Measurements from ENCODE around the gene MYMX. TPM values are rescaled to one million over a fixed set of nuclear protein-coding genes. Genes with fewer than 3 reads are reported as not detected.
A peak's percentile ranks its signal among the peaks of the same experiment; 100 is the strongest.

The MYMX gene
- polyA plus RNA-seq, 1 donor from 2014 or later: not detected

DNA sequence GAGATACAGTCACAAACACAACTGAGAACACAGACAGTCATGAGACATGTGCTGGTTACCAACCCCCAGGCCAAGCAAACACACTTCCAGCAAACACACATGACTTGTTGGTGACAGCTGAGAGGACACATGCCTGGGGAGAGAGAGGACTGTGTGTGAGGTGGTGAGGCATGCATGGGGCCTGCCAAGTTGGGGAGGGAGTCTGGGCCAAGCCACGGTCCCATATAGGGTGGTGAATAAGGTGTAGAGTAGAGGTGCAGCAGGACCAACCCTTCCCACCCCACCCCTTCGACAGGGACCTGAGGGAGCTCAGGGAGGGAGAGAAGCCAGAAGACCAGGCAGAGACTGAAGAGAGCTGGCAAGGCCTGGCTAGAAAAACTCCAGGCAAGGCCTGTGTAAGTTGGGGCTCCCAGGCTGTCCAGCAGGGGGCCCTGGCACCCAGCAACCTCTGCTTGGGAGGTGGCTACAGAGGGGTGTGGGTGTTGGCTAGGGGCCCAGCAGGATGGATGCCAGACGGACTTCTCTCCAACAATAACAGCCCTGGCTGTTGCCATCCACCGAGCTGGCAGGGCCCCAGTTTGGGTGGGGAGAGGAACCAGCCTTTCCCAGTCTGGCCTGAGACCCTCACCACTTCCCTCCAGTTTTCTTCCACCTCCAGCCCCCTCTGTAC is 4.7 kb downstream of the MYMX start:
- peak overlapping the region in 2 of 3 donors; percentile 69 to 72 for H3K27ac Mint-ChIP-seq
- no peaks in the 10 kb centered on the region for H3K36me3 Mint-ChIP-seq
- peak overlapping the region in 2 of 4 donors; percentile 27 to 83 for H3K4me3 Mint-ChIP-seq
- no peaks in the 10 kb centered on the region for H3K9me3 Mint-ChIP-seq
- H3K27me3 Mint-ChIP-seq: peaks cover 3% of the 10 kb centered on the region
- H3K4me1 Mint-ChIP-seq: peaks cover 6 to 28% (median 22%) of the 10 kb centered on the region in 3 donors

DNA sequence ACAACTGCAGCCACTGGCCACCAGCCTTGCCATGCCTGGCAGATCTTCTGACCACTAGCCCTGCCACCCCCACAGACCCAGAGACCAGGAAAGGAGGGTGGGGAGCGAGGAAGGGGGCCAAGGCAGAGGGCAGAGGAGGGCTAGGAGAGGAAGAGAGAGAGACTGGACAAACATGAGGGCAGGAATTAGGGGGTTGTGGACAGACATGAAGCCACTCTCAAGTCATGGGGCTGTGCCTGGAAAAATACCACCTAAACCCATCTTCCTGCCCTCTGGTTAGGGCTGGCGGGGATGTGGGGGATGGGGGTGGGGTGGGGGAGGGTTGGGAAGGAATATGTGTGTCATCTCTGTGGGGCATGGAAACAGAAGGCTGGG is 5.2 kb downstream of the MYMX start:
- peaks cover 6 to 28% (median 22%) of the 10 kb centered on the region in 3 donors for H3K4me1 Mint-ChIP-seq
- H3K27me3 Mint-ChIP-seq: peaks cover 3% of the 10 kb centered on the region
- H3K4me3 Mint-ChIP-seq: peak overlapping the region in 1 of 4 donors; percentile 83
- no peaks in the 10 kb centered on the region for H3K9me3 Mint-ChIP-seq
- no peaks in the 10 kb centered on the region for H3K36me3 Mint-ChIP-seq
- H3K27ac Mint-ChIP-seq: peak overlapping the region in 1 of 3 donors; percentile 72

DNA sequence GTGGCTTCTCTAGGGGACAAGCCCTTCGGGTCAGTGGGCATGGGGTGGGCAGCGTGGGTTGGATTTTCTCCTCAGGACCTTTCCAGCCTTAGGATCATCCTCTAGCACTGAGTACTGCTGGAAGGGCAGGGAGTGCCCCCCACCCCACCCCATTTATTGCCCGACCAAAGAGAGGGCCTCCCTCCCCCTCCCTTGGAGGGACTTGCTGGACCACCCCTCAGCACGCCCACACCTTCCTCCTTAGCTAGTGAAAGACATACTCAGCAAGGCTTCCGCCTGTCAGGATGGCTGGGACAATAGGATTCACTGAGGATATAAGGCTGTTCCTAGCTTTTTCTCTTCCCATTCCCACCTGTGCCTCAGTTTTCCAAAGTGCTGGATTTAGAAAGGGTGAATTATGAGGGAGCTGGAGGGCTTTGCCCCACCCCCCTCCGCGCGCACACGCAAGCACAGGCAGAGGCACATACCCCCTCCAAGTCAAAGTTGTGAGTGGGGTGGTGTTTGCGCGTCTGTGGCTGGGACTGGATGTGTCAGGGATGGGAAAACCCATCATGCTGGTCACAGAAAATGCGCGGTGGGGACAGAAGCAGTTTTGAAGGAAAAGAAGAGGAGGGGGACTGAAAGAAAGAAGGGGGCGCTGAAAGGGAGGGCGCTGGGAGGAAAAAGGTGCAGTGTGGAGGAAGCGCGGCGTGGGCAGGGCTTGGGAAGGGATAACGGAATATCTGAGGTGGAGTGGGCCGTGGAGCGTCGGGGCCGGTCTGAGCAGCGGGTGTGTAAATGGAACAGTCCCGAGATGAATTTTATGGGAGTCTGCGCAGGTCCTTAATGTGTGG is 6.0 kb downstream of the MYMX start:
- Mint-ChIP-seq H3K36me3 (no peaks in the 10 kb centered on the region), H3K4me3 (peak overlapping the region; percentile 80 to 93 (median 86)), H3K4me1 (peaks cover 6 to 28% (median 22%) of the 10 kb centered on the region in 3 donors), H3K27me3 (peaks cover 3% of the 10 kb centered on the region), H3K9me3 (no peaks in the 10 kb centered on the region), H3K27ac (peak overlapping the region in 1 of 3 donors; percentile 56)

DNA sequence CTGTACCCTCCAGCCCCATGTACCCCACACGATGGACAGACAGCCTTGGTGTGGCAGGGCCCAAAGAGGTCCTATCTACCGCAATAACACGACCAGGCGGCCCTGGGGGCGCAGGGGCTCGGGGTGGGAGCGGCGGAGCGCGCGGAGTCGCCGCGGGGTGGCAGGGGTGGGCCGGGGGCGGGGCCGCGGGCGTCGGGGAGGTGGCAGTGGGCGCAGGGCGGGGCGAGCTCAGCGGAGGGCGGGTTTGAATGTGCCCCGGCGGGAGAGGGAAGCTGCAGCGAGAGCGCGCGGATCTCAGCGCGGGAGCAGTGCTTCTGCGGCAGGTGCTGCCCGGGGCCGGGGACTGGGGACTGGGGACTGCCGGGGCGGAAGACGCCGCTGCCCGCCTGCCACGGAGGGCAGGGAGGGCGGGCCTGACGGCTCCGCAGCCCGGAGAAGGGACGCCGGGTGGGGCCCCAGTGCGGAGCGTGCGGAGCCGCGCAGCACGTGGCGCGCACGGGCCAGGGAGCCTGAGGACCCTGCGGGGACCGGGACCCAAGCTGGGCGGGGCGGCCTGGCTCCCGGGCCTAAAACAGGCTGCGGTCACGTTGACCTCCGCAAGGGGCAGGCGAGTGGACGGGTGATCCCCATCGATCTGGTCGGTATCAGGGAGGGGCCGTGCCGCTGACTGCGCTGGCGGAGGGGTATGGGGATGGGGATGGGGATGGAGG is 6.7 kb downstream of the MYMX start, which contains the start of gene SLC29A1:
SLC29A1 (plus strand) TSS at position 277 of the 710 bp plus-strand sequence. CDS start 3,719 bp downstream, outside the sequence.
- peaks cover 3% of the 10 kb centered on the region for H3K27me3 Mint-ChIP-seq

DNA sequence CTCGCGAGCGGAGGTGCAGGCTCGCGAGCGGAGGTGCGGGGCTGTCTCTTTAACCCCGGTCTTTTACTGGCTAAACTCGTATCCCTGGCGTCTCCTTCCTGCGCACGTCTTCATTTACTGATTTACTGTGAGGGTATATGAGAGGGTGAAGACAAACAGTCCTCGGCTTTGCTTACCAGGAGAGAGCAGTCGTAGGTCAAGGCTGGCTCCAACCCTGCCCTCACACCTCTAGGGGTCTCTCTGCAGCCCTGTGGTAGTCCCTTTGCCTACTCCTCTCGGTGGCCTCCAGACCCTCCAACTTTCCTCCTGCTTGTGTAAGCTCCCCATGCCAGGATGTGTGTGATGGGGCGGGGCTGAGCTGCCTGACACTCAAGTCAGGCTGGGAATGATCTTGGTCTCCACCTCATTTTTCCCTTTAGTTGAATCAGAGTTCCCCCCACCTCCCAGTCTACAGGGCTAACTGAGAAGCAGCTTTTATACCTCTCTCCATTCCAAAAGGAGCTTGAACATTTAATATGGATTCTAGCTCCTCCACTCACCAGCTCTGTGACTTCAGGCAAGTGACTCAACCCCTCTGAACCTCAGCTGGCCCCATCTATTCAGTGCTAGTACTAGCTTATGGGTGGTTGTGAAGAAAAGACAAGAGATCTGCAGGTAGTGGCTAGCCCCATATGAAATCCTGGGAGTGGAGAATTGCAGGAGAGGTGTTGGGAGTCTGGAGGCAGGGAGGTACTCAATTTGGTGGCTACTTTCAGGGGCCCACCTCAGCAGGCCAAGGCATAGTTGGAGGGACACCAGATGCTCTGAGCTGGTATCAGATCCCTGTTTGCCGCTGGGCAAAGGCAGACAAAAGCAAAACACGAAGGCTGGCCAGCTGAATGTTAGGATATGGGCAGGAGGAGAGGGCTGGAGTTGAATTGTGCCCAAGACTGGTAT is 7.6 kb downstream of the MYMX start:
- H3K27me3 Mint-ChIP-seq: peaks cover 3% of the 10 kb centered on the region
- H3K4me1 Mint-ChIP-seq: peaks cover 0 to 19% (median 13%) of the 10 kb centered on the region in 3 donors
- H3K36me3 Mint-ChIP-seq: no peaks in the 10 kb centered on the region
- no peaks in the 10 kb centered on the region for H3K9me3 Mint-ChIP-seq
- H3K4me3 Mint-ChIP-seq: peak overlapping the region; percentile 80 to 93 (median 86)
- peak overlapping the region in 1 of 3 donors; percentile 22 for H3K27ac Mint-ChIP-seq

More for the DNA sequence above, 6.7 kb downstream of the MYMX start, which contains the start of gene SLC29A1:
- Mint-ChIP-seq H3K4me1 (peaks cover 2 to 23% (median 17%) of the 10 kb centered on the region in 3 donors), H3K36me3 (no peaks in the 10 kb centered on the region), H3K27ac (peak within 1 kb of the TSS in 1 of 3 donors; percentile 56), H3K9me3 (no peaks in the 10 kb centered on the region), H3K4me3 (peak within 1 kb of the TSS; percentile 80 to 93 (median 86))

DNA sequence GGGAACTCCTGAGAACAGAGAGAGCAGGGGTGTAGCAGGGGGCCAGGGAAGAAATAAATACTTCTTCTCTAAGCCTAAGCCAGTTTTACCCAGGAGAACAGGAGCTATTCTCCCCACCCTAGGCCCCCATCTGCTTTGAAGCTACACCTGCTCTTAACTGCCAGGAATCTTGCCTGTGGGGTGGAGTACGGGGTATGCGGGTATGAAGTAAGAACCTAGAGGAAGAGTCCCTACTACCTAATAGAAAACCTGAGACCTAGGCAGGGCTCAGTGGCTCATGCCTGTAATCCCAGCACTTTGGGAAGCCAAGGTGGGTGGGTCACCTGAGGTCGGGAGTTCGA is 8.2 kb downstream of the MYMX start:
- Mint-ChIP-seq H3K9me3 (no peaks in the 10 kb centered on the region), H3K27ac (peak overlapping the region in 1 of 3 donors; percentile 22), H3K36me3 (no peaks in the 10 kb centered on the region), H3K27me3 (peaks cover 3% of the 10 kb centered on the region), H3K4me1 (peaks cover 0 to 17% (median 11%) of the 10 kb centered on the region in 3 donors), H3K4me3 (peak overlapping the region in 2 of 4 donors; percentile 81 to 93)

DNA sequence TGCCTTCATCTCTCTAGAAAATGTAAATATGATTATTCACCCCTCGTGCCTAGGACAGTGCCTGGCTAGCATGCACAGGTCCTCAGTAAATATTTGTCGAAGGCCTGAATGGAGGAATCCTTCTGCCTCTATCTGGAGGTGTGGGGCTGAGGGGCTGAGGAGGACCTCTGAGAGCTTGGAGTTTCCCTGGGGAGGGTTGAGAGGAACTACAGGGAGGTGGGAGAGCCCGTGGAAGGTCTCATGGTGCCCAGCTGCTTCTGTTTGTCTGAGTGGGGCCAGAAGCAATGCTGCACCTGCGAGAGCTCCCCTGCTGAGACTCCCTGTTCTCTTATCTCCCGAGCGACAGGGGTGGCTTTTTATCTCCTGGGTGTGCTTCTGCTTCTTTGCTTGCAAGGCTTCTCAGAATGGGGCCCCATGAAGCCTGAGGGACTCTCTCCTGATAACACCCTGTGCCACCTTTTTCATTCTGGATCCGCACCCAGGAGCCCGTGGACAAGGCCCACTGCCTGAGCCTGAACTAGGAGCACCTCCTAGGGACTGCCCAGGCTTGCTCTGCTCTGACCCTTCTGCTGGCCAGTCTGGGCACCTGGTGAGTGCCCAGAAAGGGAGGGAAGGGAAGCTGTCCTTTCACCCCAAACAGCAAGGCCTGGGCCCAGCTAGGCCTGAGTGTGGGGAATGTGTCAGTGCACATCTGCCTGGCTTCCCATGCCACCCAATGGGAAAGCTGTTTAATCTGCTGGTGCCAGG is 9.0 kb downstream of the MYMX start:
- Mint-ChIP-seq H3K4me3 (no peak overlapping the region), H3K36me3 (peaks cover 1% of the 10 kb centered on the region), H3K27ac (no peak overlapping the region), H3K9me3 (no peaks in the 10 kb centered on the region), H3K4me1 (peaks cover 0 to 15% (median 11%) of the 10 kb centered on the region in 3 donors), H3K27me3 (peaks cover 3% of the 10 kb centered on the region)

DNA sequence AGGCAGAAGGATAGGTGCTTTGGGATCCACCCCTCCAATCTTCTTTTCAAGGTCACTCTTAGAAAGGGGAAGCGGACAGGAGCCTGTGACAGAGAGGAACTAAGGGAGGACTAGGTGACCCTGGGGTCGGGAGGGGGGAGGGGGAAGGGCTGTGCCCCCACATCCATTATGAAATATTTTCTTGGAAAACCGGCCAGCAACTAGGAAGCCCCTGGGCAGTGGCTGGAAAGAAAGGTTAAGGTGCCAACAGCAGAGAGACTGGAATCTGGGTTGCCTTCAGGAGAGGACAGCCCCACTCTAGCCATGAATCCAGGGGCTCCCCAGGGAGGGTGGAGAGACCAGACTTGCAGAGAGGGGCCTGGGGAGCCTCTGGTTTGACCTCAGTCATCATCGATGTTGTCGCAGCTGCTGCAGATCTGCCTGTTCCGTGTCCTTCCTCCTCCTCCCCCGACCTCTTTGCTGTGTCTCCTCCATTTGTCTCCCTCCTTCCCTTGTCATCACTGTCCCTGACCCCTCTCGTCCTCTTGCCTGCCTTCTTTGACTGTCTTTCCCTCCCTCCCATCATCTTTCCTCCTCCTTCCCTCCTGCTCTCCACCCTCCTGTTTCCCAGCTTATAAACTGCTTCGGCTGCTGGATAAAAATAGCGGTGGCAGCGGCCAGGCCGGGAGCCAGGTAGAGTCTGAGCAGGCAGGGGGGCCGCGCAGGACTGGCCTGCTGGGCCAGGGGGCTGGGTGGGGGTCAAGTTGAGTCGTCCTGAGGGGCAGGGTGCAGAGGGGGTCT is 9.8 kb downstream of the MYMX start:
- Mint-ChIP-seq H3K27me3 (peaks cover 3% of the 10 kb centered on the region), H3K4me1 (peaks cover 0 to 9% (median 9%) of the 10 kb centered on the region in 3 donors), H3K4me3 (no peak overlapping the region), H3K36me3 (peaks cover 2% of the 10 kb centered on the region), H3K9me3 (no peaks in the 10 kb centered on the region), H3K27ac (no peak overlapping the region)

DNA sequence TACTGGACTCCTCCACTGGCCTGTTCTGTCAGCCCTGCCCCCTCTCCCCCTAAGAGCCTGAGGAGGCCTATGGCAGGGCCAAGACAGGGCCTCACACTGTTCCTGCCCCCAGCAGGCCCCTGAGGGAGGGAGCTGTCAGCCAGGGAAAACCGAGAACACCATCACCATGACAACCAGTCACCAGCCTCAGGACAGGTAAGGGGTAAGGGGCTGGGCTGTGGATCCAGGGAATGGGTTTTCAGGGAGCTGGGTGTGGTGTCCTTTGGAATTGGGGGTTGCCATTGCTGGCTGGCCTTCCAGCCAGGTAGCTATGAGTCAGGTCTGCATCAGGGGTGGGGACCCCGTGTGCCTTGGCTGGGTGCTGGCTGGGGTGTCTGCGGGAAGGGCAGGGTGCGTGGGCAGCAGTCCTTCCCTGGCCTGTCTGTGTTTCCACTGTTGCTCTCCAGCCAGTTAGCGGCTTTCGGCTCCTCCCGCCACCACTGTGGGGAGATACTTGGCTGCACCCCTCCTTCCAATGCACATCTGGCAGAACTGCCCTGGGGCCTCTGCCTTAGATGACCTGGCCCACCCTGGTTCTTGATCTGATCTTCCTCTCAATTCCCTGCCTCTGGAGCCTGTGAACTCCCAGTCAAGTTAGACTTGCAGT is 10.5 kb downstream of the MYMX start:
- H3K36me3 Mint-ChIP-seq: peaks cover 2% of the 10 kb centered on the region
- peaks cover 3% of the 10 kb centered on the region for H3K27me3 Mint-ChIP-seq
- H3K9me3 Mint-ChIP-seq: no peaks in the 10 kb centered on the region
- peaks cover 0 to 9% (median 8%) of the 10 kb centered on the region in 3 donors for H3K4me1 Mint-ChIP-seq
- H3K4me3 Mint-ChIP-seq: no peak overlapping the region
- peak overlapping the region in 1 of 3 donors; percentile 39 for H3K27ac Mint-ChIP-seq

DNA sequence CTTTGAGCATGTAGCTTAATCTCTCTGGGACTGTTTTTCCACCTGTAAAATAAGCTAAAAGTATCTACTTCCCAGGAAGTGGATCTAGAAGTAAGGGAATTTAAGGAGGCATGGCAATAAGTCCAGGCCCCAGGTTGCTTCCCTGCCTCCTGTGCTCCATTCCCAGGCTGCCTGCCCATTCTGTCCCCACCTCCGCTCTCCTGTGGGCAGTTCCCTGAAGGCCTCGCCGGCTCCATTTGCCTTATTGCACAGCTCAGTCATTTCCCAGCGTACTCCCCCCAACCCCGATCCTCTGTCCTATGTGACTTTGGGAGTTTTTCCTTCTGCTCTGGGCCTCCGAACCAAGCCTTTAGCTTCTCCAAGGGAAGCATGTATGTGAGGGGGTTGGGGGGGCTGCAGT is 11.3 kb downstream of the MYMX start:
- H3K36me3 Mint-ChIP-seq: peaks cover 2% of the 10 kb centered on the region
- peaks cover under 1% of the 10 kb centered on the region for H3K27me3 Mint-ChIP-seq
- no peak overlapping the region for H3K27ac Mint-ChIP-seq

DNA sequence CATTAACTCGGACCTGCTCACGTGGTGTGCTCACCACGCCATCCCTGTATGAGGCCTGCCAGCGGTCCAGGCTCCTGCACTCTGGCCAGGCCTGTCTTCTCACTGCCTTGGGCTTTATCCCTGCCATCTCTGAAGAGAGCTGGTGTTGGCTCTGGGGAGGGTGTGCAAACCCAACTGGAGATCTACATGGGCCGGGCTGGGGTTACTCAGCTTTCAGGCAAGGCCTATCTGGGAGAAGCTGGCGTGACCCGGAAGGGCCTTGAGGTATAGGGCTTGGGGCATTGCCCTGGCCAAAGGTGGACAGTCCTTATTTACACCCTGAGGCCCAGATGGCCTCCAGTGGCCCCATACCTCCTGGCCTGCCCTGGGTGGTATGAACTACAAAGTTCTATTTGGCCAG is 11.7 kb downstream of the MYMX start:
- no peaks in the 10 kb centered on the region for H3K27me3 Mint-ChIP-seq
- no peak overlapping the region for H3K4me3 Mint-ChIP-seq
- no peak overlapping the region for H3K27ac Mint-ChIP-seq
- H3K9me3 Mint-ChIP-seq: no peaks in the 10 kb centered on the region
- peaks cover 2% of the 10 kb centered on the region for H3K36me3 Mint-ChIP-seq
- peaks cover 0 to 5% (median 5%) of the 10 kb centered on the region in 3 donors for H3K4me1 Mint-ChIP-seq

More for the DNA sequence above, 11.3 kb downstream of the MYMX start:
- Mint-ChIP-seq H3K9me3 (no peaks in the 10 kb centered on the region), H3K4me3 (no peak overlapping the region), H3K4me1 (peaks cover 0 to 5% (median 5%) of the 10 kb centered on the region in 3 donors)

DNA sequence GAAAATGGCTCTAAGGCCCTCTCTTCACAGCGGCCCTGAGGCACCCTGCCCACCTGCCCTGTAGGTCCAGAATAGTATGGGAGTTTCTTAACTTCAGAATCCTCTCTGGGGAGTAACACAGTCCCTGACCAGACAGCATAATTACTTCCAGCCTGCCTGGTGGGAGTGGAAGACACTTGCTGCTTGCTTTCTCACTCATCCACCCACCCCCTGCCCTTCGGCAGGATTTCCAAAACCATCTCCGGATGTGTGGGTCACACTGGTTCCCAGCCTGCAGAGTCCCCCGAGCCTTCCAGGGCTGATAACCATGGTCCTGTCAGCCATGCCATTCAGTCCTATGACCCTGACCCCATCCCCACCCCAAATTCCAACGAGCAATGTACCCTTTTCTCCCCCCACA is 12.1 kb downstream of the MYMX start:
- Mint-ChIP-seq H3K9me3 (no peaks in the 10 kb centered on the region), H3K27ac (no peak overlapping the region), H3K4me1 (peaks cover 0 to 5% (median 5%) of the 10 kb centered on the region in 3 donors), H3K36me3 (peaks cover 2% of the 10 kb centered on the region), H3K4me3 (no peak overlapping the region), H3K27me3 (no peaks in the 10 kb centered on the region)

Data from IgD-negative memory B cell (primary cell).